Thyroid gland (tissue), 4 donors: ENCODE results near the gene FOXO3. TPM values are rescaled to one million over a fixed set of nuclear protein-coding genes. Genes with fewer than 3 reads are reported as not detected.
A peak's percentile ranks its signal among the peaks of the same experiment; 100 is the strongest.

ENCODE experiments used
- DNase-seq, 2 donors: peaks; one replicate each; pipeline ENCODE4 v3.0.0-alpha.2; 2019
- H3K27ac ChIP-seq, 3 donors: fragments of 200-600 bp; sonication (generic); 1 replicate in 2 of 3; 2 replicates in 1 of 3; pipeline ENCODE4 v1.5.1; 2016 to 2019; ENCODE audit warnings: mild to moderate bottlenecking in 1 of 3, moderate library complexity in 1 of 3
- H3K27me3 ChIP-seq: fragments of 200-600 bp; sonication (generic); one replicate; pipeline ENCODE4 v1.5.1; 2019
- H3K36me3 ChIP-seq, 2 donors: fragments of 200-600 bp; sonication (generic); one replicate each; pipeline ENCODE4 v1.5.1; 2016 to 2019
- H3K4me1 ChIP-seq, 2 donors: fragments of 200-600 bp; sonication (generic); one replicate each; pipeline ENCODE4 v1.5.1; 2017 to 2019
- H3K4me3 ChIP-seq, 3 donors: fragments of 200-600 bp; sonication (generic); replicated peaks in 1 of 3; 1 replicate in 2 of 3; 2 replicates in 1 of 3; pipeline ENCODE4 v1.5.1; 2016; ENCODE audit warnings: mild to moderate bottlenecking in 1 of 3
- H3K9me3 ChIP-seq: fragments of 200-600 bp; sonication (generic); one replicate; pipeline ENCODE4 v1.5.1; 2017
- CTCF ChIP-seq, 6 experiments: fragments of 200-600 bp in 3 of 6; fragments of 450-650 bp in 3 of 6; sonication (generic) in 3 of 6; IDR thresholded peaks; one replicate each; pipeline ENCODE4 v1.5.1; 2016 to 2019; ENCODE audit warnings: antibody characterized with exemption in 6 of 6, mild to moderate bottlenecking in 2 of 6, inconsistent platforms in 1 of 6, moderate library complexity in 1 of 6
- POLR2A ChIP-seq, 2 donors: fragments of 450-650 bp; IDR thresholded peaks; one replicate each; pipeline ENCODE4 v1.6.1; 2017; ENCODE audit warnings: antibody characterized with exemption in 2 of 2, mild to moderate bottlenecking in 2 of 2, moderate library complexity in 1 of 2
- WGBS, 2 donors: methylation state at CpG; one replicate each; pipeline ENCODE4 v1.1.5; 2017; 5-methylcytosine and 5-hydroxymethylcytosine counted together
- intact Hi-C: fragments of 100-400 bp; cut with DNase I; formaldehyde crosslinking; loops from one replicate; pipeline ENCODE4 v1.15.1; 2023
- total RNA-seq, 4 donors: library from RNA; depleted of rRNA; stranded (reverse); fragments of >200 nt; gene quantifications; one replicate each; pipeline ENCODE4 v1.2.3, GENCODE V29; 2016

The FOXO3 gene
- total RNA-seq, 4 donors from 2014 or later = 61.8 to 103 (median 76.8) TPM

DNA sequence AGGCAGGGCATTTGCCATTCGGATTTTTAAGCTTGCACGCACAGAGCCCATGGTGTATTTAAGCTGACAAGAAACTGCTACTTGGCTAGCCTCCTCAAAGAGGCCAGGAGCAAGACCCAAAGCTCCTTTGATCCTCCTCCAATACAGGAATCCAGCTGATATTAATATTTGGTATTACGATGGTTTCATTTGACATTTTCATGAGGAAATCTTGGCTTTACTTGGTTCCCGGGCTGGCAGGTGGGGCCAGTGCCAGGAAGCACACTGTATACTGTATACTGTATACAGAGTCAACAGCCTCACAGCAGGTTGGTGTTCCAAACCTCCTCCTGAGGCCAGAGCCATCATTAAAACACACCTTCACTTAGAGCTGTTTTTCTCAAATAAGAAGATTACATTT is 149.3 kb downstream of the FOXO3 start:
- Histone ChIP-seq H3K27me3 (no peaks in the 10 kb centered on the region), H3K4me3 (no peak overlapping the region), H3K4me1 (peaks cover 20 to 27% of the 10 kb centered on the region in 2 donors), H3K9me3 (no peaks in the 10 kb centered on the region), H3K27ac (no peak overlapping the region), H3K36me3 (no peaks in the 10 kb centered on the region)
- WGBS, 2 donors = 86 to 89% methylated on average over 4 of the region's 4 CpGs
- no peak for DNase-seq
- intact Hi-C loops = no loop called here
- TF ChIP-seq POLR2A (IDR thresholded peaks at IDR 0.05) (no peak), CTCF (IDR thresholded peaks at IDR 0.05) (no peak)

DNA sequence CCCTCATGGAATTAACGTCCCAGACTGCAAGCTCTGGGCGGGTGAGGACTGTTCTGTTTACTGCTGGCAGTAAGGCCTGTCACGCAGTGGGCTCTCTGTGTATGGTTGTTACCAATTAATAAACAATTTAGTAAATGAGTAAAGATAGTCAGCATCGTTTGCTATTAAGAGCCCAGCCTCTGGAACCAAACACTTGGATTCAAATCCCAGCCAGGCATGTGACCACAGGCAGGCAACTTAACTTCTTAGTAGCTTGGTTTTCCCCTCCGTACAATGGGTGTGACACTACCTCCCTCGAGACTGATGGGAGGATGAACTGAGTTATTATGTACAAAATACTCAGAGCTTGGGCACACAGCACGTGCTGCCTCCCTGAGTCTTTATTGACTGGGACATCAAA is 149.8 kb downstream of the FOXO3 start:
- Histone ChIP-seq H3K36me3 (no peaks in the 10 kb centered on the region), H3K9me3 (no peaks in the 10 kb centered on the region), H3K4me1 (peaks cover 20 to 27% of the 10 kb centered on the region in 2 donors), H3K27me3 (no peaks in the 10 kb centered on the region), H3K4me3 (no peak overlapping the region), H3K27ac (no peak overlapping the region)
- no peak for TF ChIP-seq CTCF (IDR thresholded peaks at IDR 0.05)
- TF ChIP-seq POLR2A (IDR thresholded peaks at IDR 0.05) = no peak
- 83 to 86% methylated on average over 7 of the region's 7 CpGs for WGBS, 2 donors
- no peak for DNase-seq
- intact Hi-C loops = no loop called here

DNA sequence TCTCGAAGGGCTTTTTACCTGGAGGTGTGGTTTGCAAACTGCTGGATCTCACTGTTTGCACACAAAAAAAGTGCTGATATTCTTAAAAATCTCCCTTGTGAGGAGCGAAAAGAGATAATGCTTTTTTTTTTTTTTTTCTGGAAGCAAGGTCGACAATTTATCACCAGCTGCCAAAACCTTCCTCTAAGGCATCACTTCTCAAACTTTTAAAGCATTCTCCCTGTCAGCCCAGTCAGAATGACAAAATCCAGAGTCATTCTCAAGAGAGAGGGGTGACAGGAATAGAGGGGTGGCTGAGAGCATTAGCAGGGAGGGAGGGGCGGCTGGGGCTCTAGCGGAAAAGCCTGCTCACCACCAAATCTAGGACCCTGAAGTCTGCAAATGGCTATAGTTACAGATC is 150.4 kb downstream of the FOXO3 start:
- Histone ChIP-seq H3K27me3 (no peaks in the 10 kb centered on the region), H3K27ac (no peak overlapping the region), H3K9me3 (no peaks in the 10 kb centered on the region), H3K4me3 (no peak overlapping the region), H3K4me1 (peaks cover 20 to 27% of the 10 kb centered on the region in 2 donors), H3K36me3 (no peaks in the 10 kb centered on the region)
- 86 to 92% methylated on average over 5 of the region's 5 CpGs for WGBS, 2 donors
- no peak for DNase-seq
- no peak for TF ChIP-seq CTCF (IDR thresholded peaks at IDR 0.05)
- TF ChIP-seq POLR2A (IDR thresholded peaks at IDR 0.05) = no peak
- intact Hi-C loops = no loop called here

DNA sequence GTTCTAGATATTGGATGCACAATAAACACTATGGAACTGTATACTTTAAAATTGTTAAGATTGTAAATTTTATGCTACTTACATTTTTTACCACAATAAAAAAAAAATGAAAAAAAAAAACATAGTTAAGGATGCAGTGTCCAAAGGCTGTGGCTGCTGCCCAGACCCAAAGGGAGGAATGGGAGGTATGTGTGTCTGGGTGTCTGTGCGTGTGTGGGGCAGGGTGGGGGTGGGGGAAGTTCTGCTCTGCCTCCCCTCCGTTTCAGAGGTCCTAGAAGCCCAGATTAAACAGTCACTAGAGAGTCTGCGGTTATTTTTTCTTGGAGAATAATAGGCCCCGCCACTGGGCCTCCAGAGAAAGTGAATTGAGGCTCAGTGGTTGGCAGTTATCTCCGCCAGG is 151.1 kb downstream of the FOXO3 start:
- H3K27ac ChIP-seq = no peak overlapping the region
- intact Hi-C loops = no loop called here
- H3K4me1 ChIP-seq = peaks cover 20 to 26% of the 10 kb centered on the region in 2 donors
- no peak for DNase-seq
- H3K27me3 ChIP-seq = no peaks in the 10 kb centered on the region
- H3K4me3 ChIP-seq = no peak overlapping the region
- H3K9me3 ChIP-seq = no peaks in the 10 kb centered on the region
- WGBS, 2 donors = 91 to 96% methylated on average over 5 of the region's 5 CpGs
- TF ChIP-seq POLR2A (IDR thresholded peaks at IDR 0.05) (no peak), CTCF (IDR thresholded peaks at IDR 0.05) (no peak)
- H3K36me3 ChIP-seq = no peaks in the 10 kb centered on the region

DNA sequence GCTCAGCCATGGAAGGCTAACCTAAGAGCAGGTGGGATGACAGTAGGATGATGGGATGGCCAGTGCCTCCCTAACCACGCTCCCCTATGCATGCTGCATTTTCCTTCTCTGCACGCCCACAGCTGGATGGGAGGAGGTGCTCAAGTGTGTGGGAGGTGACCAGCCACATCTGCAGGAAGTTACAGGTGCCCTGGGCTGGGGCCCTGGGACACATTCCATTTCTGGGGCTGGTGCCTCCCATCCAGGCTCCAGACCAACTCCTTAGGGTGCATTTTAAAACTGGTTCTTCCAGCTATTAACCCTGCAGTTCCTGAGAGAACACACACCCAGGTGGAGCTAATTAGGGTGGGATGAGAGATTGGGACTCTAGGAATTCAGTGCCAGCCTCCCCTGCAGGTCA is 152.2 kb downstream of the FOXO3 start:
- DNase-seq = peak in 1 of 2 donors; percentile 14
- no peaks in the 10 kb centered on the region for H3K9me3 ChIP-seq
- H3K4me1 ChIP-seq = peaks cover 13 to 15% of the 10 kb centered on the region in 2 donors
- no peak overlapping the region for H3K27ac ChIP-seq
- H3K27me3 ChIP-seq = no peaks in the 10 kb centered on the region
- no peak overlapping the region for H3K4me3 ChIP-seq
- H3K36me3 ChIP-seq = no peaks in the 10 kb centered on the region
- no peak for TF ChIP-seq CTCF (IDR thresholded peaks at IDR 0.05)
- no peak for TF ChIP-seq POLR2A (IDR thresholded peaks at IDR 0.05)
- WGBS, 2 donors = 71 to 78% methylated on average over 1 to 2 of the region's 2 CpGs
- intact Hi-C loops = no loop called here
